IMR-90 (cell line): ENCODE results near the gene MFRP. TPM values are rescaled to one million over a fixed set of nuclear protein-coding genes. Genes with fewer than 3 reads are reported as not detected.

ENCODE experiments used
- ATAC-seq: fragments of 200-7000 bp; cut with Tn5 transposase; 2 replicates; pipeline ENCODE4 v1.9.1; 2020; ENCODE audit warnings: low read depth, mild to moderate bottlenecking, moderate library complexity
- BruUV-seq: library from RNA; stranded (reverse); fragments of 400-500 nt; replicated peaks from 2 replicates; lab custom pipeline; 2021; lab: Mats Ljungman, UMichigan
- CTCF ChIA-PET: fragments of 300-600 bp; formaldehyde crosslinking; extraction: SDS; loops from one replicate; lab custom pipeline; 2021; ENCODE audit warnings: antibody characterized with exemption; lab: Yijun Ruan, JAX
- POLR2A ChIA-PET: fragments of 300-600 bp; sonication (Branson Sonifier 250); formaldehyde crosslinking; loops from one replicate; lab custom pipeline; 2022; ENCODE audit warnings: antibody characterized with exemption; ENCODE audit not compliant: unreplicated experiment; lab: Charles Lee
- DNase-seq: peaks from one replicate; pipeline ENCODE4 v3.0.0; 2013
- H2AFZ ChIP-seq: replicated peaks from 2 replicates; pipeline ENCODE3; 2013; ENCODE audit warnings: low read length, mild to moderate bottlenecking; ENCODE audit not compliant: poor library complexity
- H2AK5ac ChIP-seq: 2 replicates; pipeline ENCODE4 v1.6.1; 2013; ENCODE audit warnings: low read depth, low read length, inconsistent platforms
- H2AK9ac ChIP-seq: replicated peaks from 2 replicates; pipeline ENCODE3; 2013; ENCODE audit warnings: mild to moderate bottlenecking, low read depth, low read length, moderate library complexity; ENCODE audit not compliant: poor library complexity
- H2BK120ac ChIP-seq: 2 replicates; pipeline ENCODE4 v1.6.1; 2013; ENCODE audit warnings: low read depth, low read length, inconsistent platforms
- H2BK15ac ChIP-seq: 3 replicates; pipeline ENCODE4 v1.6.1; 2013; ENCODE audit warnings: low read depth, low read length, inconsistent platforms
- H2BK20ac ChIP-seq: 2 replicates; pipeline ENCODE4 v1.6.1; 2013; ENCODE audit warnings: low read depth, mild to moderate bottlenecking, inconsistent platforms, low read length, moderate library complexity
- H2BK5ac ChIP-seq: 2 replicates; pipeline ENCODE4 v1.6.1; 2013; ENCODE audit warnings: mild to moderate bottlenecking, low read depth, low read length, inconsistent platforms; ENCODE audit not compliant: poor library complexity, severe bottlenecking
- H3K14ac ChIP-seq: replicated peaks from 2 replicates; pipeline ENCODE4 v1.6.1; 2013; ENCODE audit warnings: low read depth, low read length, inconsistent platforms
- H3K18ac ChIP-seq: 2 replicates; pipeline ENCODE4 v1.6.1; 2013; ENCODE audit warnings: low read depth, low read length, control low read depth
- H3K23ac ChIP-seq: 2 replicates; pipeline ENCODE4 v1.6.1; 2013; ENCODE audit warnings: low read depth, low read length, inconsistent platforms
- H3K27ac ChIP-seq: 2 replicates; pipeline ENCODE4 v1.5.1; 2013; ENCODE audit warnings: mild to moderate bottlenecking, control low read depth, low read length; ENCODE audit not compliant: insufficient read depth
- H3K27me3 ChIP-seq: 2 replicates; pipeline ENCODE4 v1.6.1; 2013; ENCODE audit warnings: low read length; ENCODE audit not compliant: control insufficient read depth, insufficient read depth
- H3K36me3 ChIP-seq: 2 replicates; pipeline ENCODE4 v1.6.1; 2013; ENCODE audit warnings: low read length, mixed read lengths; ENCODE audit not compliant: control insufficient read depth, insufficient read depth
- H3K4ac ChIP-seq: 2 replicates; pipeline ENCODE4 v1.6.1; 2013; ENCODE audit warnings: low read depth, low read length, inconsistent platforms
- H3K4me1 ChIP-seq: 2 replicates; pipeline ENCODE4 v1.6.1; 2013; ENCODE audit warnings: low read length, mixed read lengths; ENCODE audit not compliant: control insufficient read depth, insufficient read depth
- H3K4me2 ChIP-seq: 2 replicates; pipeline ENCODE4 v1.6.1; 2013; ENCODE audit warnings: low read depth, mild to moderate bottlenecking, control low read depth, low read length, moderate library complexity
- H3K4me3 ChIP-seq: 2 replicates; pipeline ENCODE4 v1.5.1; 2013; ENCODE audit warnings: low read depth, mild to moderate bottlenecking, control low read depth, low read length, moderate library complexity; ENCODE audit not compliant: insufficient read depth
- H3K56ac ChIP-seq: 2 replicates; pipeline ENCODE4 v1.6.1; 2013; ENCODE audit warnings: low read length, inconsistent platforms; ENCODE audit not compliant: insufficient read depth; ENCODE audit errors: extremely low read depth
- H3K79me1 ChIP-seq, 2 experiments: 2 replicates each; pipeline ENCODE4 v1.6.1; 2013; ENCODE audit warnings: low read length in 2 of 2, inconsistent platforms in 1 of 2, low read depth in 1 of 2
- H3K9ac ChIP-seq: 2 replicates; pipeline ENCODE4 v1.6.1; 2013; ENCODE audit warnings: low read depth, low read length, control low read depth
- H3K9me1 ChIP-seq: 2 replicates; pipeline ENCODE4 v1.6.1; 2013; ENCODE audit warnings: low read length, inconsistent platforms; ENCODE audit not compliant: insufficient read depth
- H3K9me3 ChIP-seq: 2 replicates; pipeline ENCODE4 v1.6.1; 2013; ENCODE audit warnings: low read length; ENCODE audit not compliant: control insufficient read depth, insufficient read depth
- H4K20me1 ChIP-seq: 2 replicates; pipeline ENCODE4 v1.6.1; 2013; ENCODE audit warnings: low read length, inconsistent platforms; ENCODE audit not compliant: insufficient read depth
- H4K5ac ChIP-seq: 2 replicates; pipeline ENCODE4 v1.6.1; 2013; ENCODE audit warnings: mild to moderate bottlenecking, low read depth, low read length, control low read depth
- H4K8ac ChIP-seq, 2 experiments: 2 replicates each; pipeline ENCODE4 v1.6.1; 2013; ENCODE audit warnings: low read depth in 2 of 2, low read length in 2 of 2, control low read depth in 1 of 2, inconsistent platforms in 1 of 2
- H4K91ac ChIP-seq: 2 replicates; pipeline ENCODE4 v1.6.1; 2013; ENCODE audit warnings: low read depth, low read length, inconsistent platforms; ENCODE audit not compliant: insufficient read depth
- CHD1 ChIP-seq: IDR thresholded peaks from 2 replicates; pipeline ENCODE4 v1.6.1; 2012; ENCODE audit warnings: low read depth, low read length, improper control_type of control experiment
- POLR2A ChIP-seq: IDR thresholded peaks from 2 replicates; pipeline ENCODE4 v1.6.1; 2012; ENCODE audit warnings: mild to moderate bottlenecking, low read depth, low read length
- RAD21 ChIP-seq: IDR thresholded peaks from 2 replicates; pipeline ENCODE4 v1.6.1; 2012; ENCODE audit warnings: low read length, improper control_type of control experiment
- RFX5 ChIP-seq: IDR thresholded peaks from 2 replicates; pipeline ENCODE4 v1.8.0; 2012; ENCODE audit warnings: low read depth, mild to moderate bottlenecking, low read length, moderate library complexity
- SMC3 ChIP-seq: fragments of 150-350 bp; IDR thresholded peaks from 2 replicates; pipeline ENCODE4 v1.6.1; 2016; ENCODE audit warnings: low read depth, mild to moderate bottlenecking, antibody characterized with exemption, low read length, moderate library complexity
- WGBS, 2 experiments: methylation state at CpG; one replicate each; pipeline versions ENCODE4 v1.1.5 to v1.1.7; 2013; ENCODE audit warnings: missing lambda C conversion rate in 2 of 2; ENCODE audit not compliant: insufficient read length in 1 of 2; ENCODE audit errors: extremely low coverage in 2 of 2; 5-methylcytosine and 5-hydroxymethylcytosine counted together
- dilution Hi-C: fragments of 300-500 bp; cut with HindIII; formaldehyde crosslinking; loops from one replicate; pipeline ENCODE4 v1.14.3; 2018; ENCODE audit warnings: low sequenced_read_pairs; ENCODE audit not compliant: unreplicated experiment
- in situ Hi-C: fragments of 300-500 bp; cut with MboI; formaldehyde crosslinking; loops from 3 replicates; pipeline ENCODE4 v1.14.3; 2019; ENCODE audit warnings: low sequenced_read_pairs, inconsistent platforms, mixed read lengths
- intact Hi-C: fragments of 100-400 bp; cut with micrococcal nuclease; formaldehyde crosslinking; loops from 2 replicates; pipeline ENCODE4 v1.10.0; 2022
- polyA plus RNA-seq, 3 experiments: library from polyadenylated mRNA; depleted of rRNA; stranded (reverse); fragments of >200 nt; gene quantifications; 2 replicates each; pipeline ENCODE4 v1.2.3, GENCODE V29; 2012; ENCODE audit warnings: low replicate concordance in 1 of 3
- total RNA-seq: library from RNA; depleted of rRNA; stranded (reverse); fragments of >200 nt; gene quantifications from 2 replicates; pipeline ENCODE4 v1.2.3, GENCODE V29; 2012

MFRP gene
- total and polyA plus RNA-seq, 2 of the 4 experiments (the other 2 are of a cell fraction), result not detected

GRCh38 chr11:119329320-119329719 is 17.2 kb downstream of the MFRP start:
- Histone ChIP-seq H3K9me1 (peaks cover 4% of the 10 kb centered on the region; the same call in 1 of the 2 replicates), H2BK120ac (no peak overlapping the region), H4K5ac (no peak overlapping the region), H3K4me2 (no peak overlapping the region), H4K91ac (no peak overlapping the region), H3K4me1 (no peaks in the 10 kb centered on the region), H3K4ac (no peak overlapping the region), H3K9me3 (no peaks in the 10 kb centered on the region), H3K36me3 (no peaks in the 10 kb centered on the region), H4K8ac (no peak overlapping the region), H2AK9ac (no peak overlapping the region), H3K18ac (no peak overlapping the region), H2BK15ac (no peak overlapping the region), H3K27ac (no peak overlapping the region), H3K79me1 (no peaks in the 10 kb centered on the region), H2AFZ (no peak overlapping the region), H3K14ac (no peak overlapping the region), H3K56ac (no peak overlapping the region), H2BK20ac (no peak overlapping the region), H2AK5ac (no peak overlapping the region), H3K4me3 (no peak overlapping the region), H4K20me1 (no peaks in the 10 kb centered on the region), H3K23ac (no peak overlapping the region), H2BK5ac (no peak overlapping the region), H3K27me3 (no peaks in the 10 kb centered on the region), H3K9ac (no peak overlapping the region)
- dilution Hi-C loops (no loop called here), in situ Hi-C loops (no loop called here), intact Hi-C loops (no loop called here)
- no TSS peak for BruUV-seq
- TF ChIP-seq RFX5, result no peak
- TF ChIP-seq RAD21, result no peak
- no peak for TF ChIP-seq CHD1
- no peak for TF ChIP-seq POLR2A
- no peak for TF ChIP-seq SMC3
- POLR2A ChIA-PET, result no interaction called here
- DNase-seq (no peak), ATAC-seq (no peak)
- no CpG with 5 or more reads among the region's 2 CpGs for WGBS, 2 experiments
- CTCF ChIA-PET, result no interaction called here
